Middle frontal gyrus (tissue), 1 donor: Measurements from ENCODE around the gene RSU1.
"Not testable (repeated sequence)": the region's sequence is repeated elsewhere in the genome, so short reads cannot be mapped to it uniquely, and the experiment has no call there.

Experiments
- DNase-seq: peaks from one replicate; pipeline ENCODE4 v3.0.0-alpha.2; 2015; ENCODE audit warnings: low spot score; ENCODE audit errors: extremely low spot score

The RSU1 gene

DNA sequence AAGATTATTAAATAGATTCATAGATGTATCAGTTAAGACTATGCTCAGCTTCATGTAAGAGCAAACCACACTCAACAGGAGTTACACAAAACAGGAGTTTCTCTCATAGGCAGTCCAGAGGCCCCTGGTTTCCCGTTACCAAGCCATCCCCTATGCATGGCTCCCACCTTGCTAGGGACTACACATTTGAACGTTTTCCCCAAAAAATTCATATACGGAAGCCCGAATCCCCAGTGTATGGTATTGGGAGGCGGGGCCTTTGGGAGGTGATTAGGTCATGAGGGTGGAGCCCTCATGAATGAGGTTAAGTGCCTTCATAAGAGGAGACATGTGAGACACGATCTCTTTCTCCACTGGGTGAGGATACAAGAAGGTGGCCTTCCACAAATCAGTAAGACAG, 29.1 kb downstream of the RSU1 start:
- no peak for DNase-seq

DNA sequence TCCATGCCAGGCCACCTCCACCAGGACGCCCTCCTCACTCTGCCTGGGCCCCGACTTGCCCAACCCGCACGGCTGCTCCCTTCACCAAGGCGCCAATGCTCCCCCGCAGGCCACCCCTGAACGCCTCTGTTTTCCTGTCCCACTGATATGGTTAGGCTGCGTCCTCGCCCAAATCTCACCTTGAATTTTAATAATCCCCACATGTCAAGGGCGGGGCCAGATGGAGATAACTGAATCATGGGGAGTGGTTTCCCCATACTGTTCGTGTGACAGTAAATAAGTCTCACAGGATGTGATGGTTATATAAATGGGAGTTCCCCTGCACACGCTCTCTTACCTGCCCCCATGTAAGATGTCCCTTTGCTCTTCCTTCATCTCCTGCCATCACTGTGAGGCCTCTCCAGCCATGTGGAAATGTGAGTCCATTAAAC, 29.8 kb downstream of the RSU1 start:
- DNase-seq = no peak

DNA sequence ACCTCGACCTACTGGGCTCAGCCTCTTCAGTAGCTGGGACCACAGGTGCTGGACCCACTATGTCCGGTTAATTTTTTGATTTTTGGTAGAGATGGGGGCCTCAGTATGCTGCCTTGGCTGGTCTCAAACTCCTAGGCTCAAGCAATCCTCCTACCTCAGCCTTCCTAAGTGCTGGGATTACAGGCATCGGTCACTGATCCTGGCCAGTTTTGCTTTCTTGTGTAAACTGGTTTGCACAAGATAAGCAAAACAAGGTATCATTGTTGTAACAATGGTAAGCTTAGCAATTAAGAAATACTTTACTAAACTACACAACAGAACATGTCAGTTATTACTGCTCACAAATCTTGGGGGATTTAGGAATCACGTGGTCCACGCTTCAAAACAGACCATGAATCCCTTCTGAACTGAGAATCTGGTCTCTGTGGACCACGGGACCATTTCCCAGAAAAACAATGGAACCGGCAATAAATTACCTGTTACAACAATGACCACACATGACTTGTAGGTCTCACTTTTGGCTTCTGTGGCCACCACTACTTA, 36.8 kb downstream of the RSU1 start:
- no peak for DNase-seq

DNA sequence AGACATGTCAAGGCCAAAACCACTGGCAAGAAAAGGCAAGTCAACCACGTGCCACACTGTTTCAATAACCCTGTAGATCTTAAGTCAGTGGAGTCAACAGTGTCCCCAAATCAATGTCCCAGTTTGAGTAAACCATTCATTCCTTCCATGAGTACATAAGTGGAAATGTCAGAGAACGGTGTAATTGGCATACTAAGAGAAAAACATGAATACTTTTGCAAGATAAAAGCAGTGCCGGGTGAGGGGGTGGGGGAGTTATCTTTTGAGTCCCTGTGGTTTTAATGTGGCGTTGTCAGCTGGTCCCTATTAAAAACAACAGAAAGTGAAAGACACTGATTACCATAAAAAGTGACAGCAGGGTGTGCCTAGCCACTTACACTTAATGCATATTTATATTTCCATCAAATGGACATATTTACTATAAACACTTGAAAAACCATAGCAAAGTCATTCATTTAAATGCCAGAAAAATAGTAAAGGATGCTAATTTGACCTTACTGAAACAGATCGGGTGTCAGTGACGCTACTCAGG, 37.8 kb downstream of the RSU1 start:
- DNase-seq = no peak

DNA sequence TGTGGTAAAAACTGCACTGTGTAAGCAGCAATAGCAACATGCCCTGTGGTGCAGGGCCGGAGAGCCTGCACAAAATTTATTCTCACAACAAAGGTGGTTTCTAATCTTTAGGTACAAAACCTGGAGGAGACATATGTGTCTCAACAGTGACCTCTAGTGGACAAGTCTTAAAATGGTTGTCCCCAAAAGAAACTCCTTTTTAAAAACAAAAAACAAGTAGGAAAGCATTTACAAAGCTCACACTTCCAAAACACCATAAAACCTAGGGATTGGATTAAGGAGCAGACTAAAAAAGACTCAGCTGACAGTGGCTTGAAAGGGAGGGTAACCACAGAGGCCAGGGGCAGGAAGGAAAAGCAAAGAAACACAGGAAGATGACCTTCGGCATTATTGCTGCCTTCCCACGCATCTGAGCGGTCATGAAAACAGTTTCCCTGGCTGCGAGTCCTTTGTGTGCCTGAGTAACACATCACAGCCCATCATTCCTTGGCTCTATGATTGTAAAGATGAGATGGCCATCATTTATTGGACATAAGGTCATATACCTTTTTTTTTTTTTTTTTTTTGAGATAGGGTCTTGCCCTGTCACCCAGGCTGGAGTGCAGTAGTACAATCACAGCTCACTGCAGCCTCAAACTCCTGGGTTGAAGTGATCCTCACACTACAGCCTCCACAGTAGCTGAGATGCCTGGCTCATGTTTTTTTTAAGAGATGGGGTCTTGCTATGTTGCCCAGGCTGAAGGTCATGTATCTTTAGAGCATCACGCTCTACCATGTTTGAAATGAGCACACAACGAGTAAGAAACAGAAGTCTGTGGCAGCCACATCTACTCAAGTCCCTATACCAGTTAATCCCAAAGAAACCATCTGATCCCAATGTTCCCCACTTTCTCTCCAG, 39.5 kb downstream of the RSU1 start:
- DNase-seq = peak; percentile 35

DNA sequence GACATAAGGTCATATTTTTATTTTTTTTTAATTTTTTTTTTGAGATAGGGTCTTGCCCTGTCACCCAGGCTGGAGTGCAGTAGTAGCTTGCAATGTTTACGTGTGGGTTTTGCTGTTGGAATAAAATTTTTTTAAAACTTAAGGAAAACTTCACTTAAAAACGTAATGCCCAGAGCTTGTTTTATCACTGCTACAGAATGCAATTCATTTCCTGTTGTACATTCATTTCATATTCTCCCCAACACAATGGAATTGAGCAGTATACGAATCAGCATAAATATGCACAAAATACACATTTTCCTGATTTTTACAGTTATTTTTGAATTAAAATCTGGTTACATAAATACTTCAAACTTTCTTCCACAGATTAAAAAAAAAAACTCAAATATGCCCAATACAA, 40.3 kb downstream of the RSU1 start:
- DNase-seq = no peak

DNA sequence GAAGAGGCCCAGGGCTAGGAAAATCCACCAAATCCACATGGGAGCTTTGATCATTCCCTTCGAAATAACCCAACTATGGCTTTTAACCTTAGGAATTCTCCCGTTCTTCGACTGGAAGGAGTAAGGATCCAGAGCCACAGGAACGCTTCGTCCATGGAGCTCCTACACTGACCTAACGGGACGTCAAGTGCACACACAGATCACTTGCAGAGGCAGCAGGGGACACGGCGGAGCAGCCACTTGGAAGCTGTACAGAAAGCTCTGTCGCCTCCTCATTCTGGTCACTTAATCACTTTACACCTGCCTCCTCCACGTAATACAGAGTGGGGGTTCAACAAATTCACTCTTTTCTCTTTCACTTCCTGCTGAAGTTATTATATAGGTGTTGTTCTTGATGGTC, 43.9 kb downstream of the RSU1 start:
- DNase-seq = no peak

DNA sequence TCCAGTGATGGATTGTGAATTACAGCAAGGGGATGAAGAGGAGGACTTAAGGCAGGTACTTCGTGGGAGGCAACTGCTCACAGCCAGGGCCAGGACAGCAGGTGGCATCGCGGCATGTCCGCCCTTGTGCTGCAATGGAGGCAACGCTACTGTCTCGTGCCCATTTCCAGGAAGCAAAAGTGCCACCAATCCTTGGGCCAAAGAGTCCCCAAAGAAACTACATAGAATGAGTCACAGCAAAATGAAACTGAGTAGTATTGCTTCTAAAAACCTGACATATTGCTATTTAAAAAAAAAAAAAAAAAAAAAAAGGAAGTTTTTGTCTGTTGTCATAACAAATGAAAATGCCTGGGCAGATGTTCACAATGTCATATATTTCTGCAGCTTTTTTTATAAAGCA, 46.6 kb downstream of the RSU1 start:
- no peak for DNase-seq

DNA sequence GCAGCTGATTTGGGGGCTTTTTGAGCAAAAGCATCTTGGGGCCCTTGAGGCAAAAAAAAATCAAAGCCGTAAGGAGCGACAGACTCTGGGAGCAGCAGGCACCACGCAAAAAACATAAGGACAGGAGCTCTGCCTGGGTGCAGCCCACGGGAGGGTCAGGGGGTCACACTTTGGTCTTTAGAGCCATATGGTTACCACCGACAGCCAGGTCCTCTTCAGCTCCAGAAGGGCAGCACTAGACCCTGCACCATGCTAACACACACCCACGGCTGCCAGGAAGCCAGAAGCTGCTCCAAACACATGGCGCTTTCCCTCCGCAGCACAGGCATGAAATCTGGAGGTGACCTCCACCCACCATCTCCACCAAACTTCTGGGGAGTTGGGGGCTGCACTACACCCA, 47.1 kb downstream of the RSU1 start:
- DNase-seq = no peak

DNA sequence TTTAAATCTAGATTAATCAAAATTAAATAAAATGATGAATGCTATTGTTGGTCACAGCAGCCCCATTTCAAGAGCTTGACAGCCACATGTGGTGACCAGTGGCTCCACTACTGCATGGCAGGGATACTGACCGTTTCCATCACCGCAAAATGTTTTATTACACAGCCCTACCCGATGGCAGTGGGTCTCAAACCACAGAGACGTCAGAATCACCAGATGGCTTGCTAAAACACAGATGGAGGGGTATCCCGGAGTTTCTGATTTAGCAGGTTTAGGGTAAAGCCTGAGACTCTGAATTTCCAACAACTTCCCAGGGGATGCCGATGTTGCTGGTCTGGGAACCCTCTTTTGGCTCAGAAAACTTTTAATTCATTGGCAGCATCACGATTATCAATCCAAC, 47.9 kb downstream of the RSU1 start:
- no peak for DNase-seq

DNA sequence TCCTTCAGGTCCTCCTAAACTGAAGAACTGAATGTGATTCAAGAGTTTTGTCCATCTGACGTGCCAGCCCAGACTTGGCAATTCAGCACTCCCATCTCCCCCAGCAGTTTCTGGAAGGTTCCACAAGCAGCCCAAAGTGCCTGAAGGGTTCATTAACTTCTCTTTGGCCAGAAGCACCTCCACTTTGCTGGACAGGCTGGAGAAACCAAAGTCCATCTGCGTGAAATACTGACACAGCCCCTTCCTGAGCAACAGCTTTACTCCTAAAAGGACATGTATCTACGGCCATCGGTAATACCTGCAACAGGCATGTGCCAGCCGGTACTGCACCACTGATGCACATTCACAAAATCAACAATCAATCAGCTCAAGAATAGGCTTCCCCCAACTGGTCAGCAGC, 48.5 kb downstream of the RSU1 start:
- no peak for DNase-seq

DNA sequence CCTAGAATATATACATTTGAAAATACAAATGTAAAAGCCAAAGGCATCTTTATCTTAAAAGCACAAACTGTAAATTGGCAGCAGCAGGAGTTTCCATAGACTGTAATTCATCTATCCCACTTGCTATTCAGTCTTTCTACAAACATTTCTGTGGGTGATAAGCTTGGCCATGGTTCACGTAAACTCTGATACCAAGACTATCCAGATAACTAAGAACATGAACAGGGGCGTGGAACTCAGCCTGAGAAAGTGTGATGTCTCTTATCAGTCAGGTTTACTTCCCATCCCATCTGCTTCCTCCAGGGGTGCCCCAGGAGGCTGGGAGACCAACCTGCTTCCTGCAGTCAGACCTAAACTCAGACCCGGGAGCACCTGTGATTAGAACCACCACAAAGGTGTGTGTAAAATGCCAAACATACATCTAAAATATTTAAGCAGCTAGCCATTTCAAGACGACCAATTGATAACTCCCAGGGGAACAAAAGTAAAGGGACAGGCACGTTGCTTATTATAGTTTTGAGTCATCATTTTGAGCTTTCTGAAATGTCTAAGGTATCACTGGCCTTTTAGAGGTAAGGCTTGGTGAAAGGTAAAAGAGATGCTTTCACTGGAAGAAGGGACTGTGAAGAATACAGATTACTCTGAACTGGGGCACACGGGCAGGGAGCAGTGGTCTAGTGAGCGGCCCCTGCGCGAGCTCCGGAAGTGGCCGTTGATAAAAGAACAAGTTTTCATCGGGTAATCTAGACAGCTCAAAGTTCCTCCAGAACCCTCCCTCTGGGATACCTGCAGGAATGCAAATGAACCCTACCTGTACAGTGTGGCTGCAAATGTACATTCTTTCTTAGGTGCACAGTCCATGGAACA, 51.5 kb downstream of the RSU1 start:
- no peak for DNase-seq

DNA sequence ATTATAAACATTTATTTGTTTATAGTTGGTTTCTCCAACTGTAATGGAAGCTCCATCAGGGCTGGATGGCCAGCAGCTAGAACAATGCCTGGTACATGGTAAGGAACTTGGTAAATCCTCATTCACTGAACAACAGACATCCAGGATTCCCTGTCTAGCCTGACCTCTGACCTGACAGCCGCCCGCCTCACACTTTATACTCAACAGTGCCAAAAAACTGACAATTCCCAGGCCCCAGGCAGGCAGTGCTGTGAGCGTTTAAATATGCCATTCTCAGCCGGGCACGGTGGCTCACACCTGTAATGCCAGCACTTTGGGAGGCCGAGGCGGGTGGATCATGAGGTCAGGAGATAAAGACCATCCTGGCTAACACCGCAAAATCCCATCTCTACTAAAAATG, 55.9 kb downstream of the RSU1 start:
- DNase-seq = no peak

DNA sequence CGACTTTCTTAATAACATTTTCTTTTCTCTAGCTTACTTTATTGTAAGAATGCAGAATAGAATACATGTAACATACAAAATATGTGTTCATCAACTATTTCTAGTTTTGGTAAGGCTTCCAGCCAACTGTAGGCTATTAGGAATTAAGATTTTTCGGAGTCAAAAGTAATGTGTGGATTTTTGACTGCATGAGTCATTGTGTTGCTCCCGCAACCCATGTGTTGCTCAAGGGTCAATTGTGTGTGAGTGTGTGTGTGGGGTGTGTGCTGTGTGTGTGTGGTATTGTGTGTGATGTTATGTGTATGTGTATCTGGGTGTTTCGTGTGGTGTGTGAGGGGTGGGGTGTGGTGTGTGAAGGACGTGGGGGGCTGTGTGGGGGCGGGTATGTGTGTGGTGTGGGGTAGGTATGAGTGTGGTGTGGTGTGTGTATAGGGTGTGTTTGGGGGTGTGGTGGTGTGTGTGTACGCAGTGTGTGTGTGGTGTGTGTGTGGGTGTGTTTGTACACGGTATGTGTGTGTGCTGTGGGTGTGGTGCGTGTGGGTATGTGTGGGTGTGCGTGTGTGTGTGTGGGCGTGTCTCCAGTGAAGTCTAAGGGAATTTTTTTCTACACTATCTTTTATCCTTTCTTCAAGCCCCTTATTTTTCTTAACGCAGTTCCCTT, 60.5 kb downstream of the RSU1 start:
- no peak for DNase-seq

DNA sequence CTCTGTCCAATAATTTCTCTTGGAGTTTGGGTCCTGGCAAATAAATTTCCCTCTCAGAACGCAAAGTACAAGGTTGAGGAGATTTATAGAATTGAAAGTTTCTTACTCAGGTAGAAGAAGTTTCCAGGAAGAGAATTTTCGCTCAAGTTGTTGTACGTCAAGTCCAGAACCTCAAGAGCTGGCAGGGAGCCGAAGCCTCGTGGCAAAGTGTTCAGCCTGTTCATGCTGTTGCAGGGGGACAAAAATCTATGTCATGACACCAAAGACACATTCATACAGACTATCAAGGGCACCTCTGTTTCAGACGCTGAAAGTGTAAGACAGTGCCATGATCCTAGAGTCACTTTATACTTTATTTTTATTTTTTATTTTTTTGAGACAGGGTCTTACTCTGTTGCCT, 62.5 kb downstream of the RSU1 start:
- no peak for DNase-seq

DNA sequence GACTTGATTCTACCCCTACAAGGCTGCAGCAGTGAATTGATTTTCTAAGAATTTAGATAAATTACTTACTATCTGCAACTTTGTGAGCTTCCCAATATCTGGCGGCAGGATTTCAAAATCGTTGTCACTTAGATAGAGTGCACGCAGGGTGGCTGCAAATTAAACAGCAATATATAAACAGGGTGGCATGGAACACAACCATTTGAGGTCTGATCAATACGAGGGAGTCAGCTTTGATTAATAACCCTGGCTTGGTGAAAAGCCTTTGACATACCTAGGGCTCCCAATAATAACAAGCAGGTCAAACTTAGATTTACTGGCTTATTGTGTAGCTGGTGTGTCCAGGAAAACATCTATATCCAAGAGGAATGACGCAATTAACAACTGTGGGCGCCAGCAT, 64.4 kb downstream of the RSU1 start:
- DNase-seq = not testable (repeated sequence)

DNA sequence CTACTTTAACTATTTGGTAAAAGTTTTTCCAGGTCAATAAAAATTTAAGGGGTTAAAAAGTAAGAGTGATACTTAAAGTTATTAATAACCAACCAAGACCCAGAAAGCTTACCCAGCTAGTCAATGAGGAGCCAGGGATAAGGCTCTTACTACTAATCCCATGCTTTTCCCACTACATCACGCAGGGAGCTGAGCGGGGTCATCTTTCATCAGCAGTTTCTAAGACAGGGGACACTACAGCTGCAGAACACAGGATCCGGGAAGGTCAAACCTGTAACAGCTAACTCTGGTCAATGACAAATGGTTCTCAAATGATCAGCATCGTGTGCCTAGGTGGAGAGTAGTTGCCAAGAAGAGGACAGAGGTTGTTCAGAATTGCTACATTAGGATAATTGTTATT, 65.1 kb downstream of the RSU1 start:
- no peak for DNase-seq

DNA sequence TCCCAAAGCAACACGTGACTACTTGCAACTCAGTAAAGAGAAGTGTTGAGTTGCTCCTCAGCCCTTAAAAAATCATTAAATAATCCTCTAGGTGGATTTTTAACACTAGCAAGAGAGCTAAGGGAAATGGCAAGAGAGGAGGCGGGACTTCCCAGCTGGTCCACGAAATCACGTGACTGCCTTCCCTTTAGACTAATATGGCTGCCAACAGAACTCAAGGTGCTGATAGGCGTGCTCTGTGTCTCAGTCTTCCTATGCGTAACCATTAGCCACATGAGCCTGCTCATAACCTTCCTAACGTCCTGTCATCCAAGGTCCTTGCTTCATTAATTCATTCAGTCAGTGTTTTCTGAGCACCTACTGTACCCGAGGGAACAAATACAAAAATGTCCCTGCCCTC, 66.0 kb downstream of the RSU1 start:
- DNase-seq = no peak

DNA sequence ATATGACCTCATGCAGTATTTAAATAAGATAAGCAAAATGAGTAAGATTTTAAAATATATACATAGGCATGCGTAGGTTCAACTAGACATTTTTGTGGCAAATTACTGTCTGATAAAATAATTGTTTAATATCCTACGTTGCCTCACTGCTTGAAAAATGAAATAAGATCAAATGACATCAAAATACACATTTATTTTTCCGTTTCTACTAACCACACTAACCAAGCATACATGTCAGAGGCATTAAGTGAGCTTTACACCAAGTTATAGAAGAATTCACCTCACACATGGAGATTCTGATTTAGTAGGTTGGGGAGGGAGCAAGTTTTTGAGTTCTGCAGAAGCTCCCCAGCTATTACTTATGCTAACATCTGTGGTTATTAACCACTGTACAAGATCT, 66.8 kb downstream of the RSU1 start:
- no peak for DNase-seq

DNA sequence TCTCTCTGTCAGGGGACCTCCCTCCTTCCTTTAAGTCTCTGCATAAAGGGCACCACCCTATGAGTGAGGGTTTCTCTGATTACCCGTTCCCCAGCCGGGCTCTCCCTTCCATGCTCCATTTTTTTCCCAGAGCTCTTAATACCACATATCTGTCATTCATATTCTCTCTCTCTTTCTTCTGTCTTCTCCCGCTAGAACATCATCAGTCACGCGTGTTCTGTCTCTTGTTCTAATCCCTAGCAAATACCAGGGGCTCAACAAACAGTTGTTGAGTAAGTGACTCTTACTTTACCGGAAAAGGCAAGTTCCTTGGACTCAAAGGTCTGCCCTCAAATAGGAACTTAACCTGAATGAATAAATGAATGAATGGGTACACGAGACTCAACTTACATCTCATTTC, 68.5 kb downstream of the RSU1 start:
- DNase-seq = no peak

DNA sequence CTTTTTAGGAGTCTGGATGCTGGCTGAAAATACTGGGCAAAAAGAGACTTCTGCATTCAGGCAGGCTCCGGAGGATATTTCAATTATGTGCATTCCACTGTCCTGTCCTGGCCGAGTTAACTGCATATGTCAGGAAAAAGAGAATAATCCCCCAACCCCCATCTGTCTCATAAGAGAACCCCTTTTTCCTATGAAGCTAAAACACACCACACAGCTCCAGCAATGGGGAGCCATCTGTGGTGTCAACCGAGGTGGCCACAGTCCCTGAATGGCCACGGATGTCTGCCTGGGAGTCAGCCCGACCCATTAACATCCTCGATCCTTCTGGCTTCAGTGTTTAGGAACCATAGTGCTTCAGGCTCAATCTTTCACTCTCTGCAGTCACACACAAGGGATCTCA, 70.4 kb downstream of the RSU1 start:
- no peak for DNase-seq
